T-cell (primary cell): ENCODE results near the gene PHF21A. TPM values are rescaled to one million over a fixed set of nuclear protein-coding genes. Genes with fewer than 3 reads are reported as not detected.

Source experiments
- ATAC-seq, 4 experiments: fragments of 200-7000 bp in 3 of 4; fragments of 150-1000 bp in 1 of 4; cut with Tn5 transposase; replicated peaks in 1 of 4; 1 replicate in 3 of 4; 2 replicates in 1 of 4; pipeline ENCODE4 v1.10.0; 2021; ENCODE audit warnings: moderate library complexity in 3 of 4, mild to moderate bottlenecking in 2 of 4, moderate number of reproducible peaks in 1 of 4
- CTCF ChIA-PET, 2 donors: fragments of 300-600 bp; sonication (Branson Sonifier 250); formaldehyde crosslinking; loops; one replicate each; lab custom pipeline; 2022; ENCODE audit warnings: antibody characterized with exemption in 2 of 2; lab: Charles Lee
- POLR2A ChIA-PET, 2 donors: fragments of 300-600 bp; sonication (Branson Sonifier 250); formaldehyde crosslinking; loops; one replicate each; lab custom pipeline; 2022; ENCODE audit warnings: antibody characterized with exemption in 2 of 2; lab: Charles Lee
- DNase-seq, 35 experiments: peaks; one replicate each; pipeline versions ENCODE4 v3.0.0 to v3.0.0-alpha.2; 2013 to 2023
- H3K27ac ChIP-seq: one replicate; pipeline ENCODE4 v1.5.1; 2013; ENCODE audit warnings: low read length
- H3K27me3 ChIP-seq, 2 experiments: replicated peaks in 1 of 2; 1 replicate in 1 of 2; 2 replicates in 1 of 2; pipeline versions ENCODE4 v1.6.1 to v1.7.0; 2013; ENCODE audit warnings: low read length in 1 of 2, mixed read lengths in 1 of 2; ENCODE audit not compliant: control insufficient read depth in 2 of 2, insufficient read depth in 2 of 2; ENCODE audit errors: extremely low read depth in 1 of 2
- H3K36me3 ChIP-seq, 2 donors: 1 replicate in 1 of 2; 2 replicates in 1 of 2; pipeline versions ENCODE4 v1.6.1 to v1.7.0; 2013; ENCODE audit warnings: low read length in 1 of 2; ENCODE audit not compliant: control insufficient read depth in 2 of 2, insufficient read depth in 1 of 2; ENCODE audit errors: extremely low read depth in 1 of 2
- H3K4me1 ChIP-seq, 2 experiments: 1 replicate in 1 of 2; 2 replicates in 1 of 2; pipeline versions ENCODE4 v1.6.1 to v1.7.0; 2013; ENCODE audit warnings: low read length in 2 of 2, mixed read lengths in 1 of 2; ENCODE audit not compliant: insufficient read depth in 2 of 2, control insufficient read depth in 1 of 2; ENCODE audit errors: extremely low read depth in 1 of 2
- H3K4me3 ChIP-seq, 2 donors: 1 replicate in 1 of 2; 2 replicates in 1 of 2; pipeline versions ENCODE4 v1.5.1 to v1.7.0; 2013; ENCODE audit warnings: mild to moderate bottlenecking in 2 of 2, low read length in 1 of 2, moderate library complexity in 1 of 2; ENCODE audit not compliant: control insufficient read depth in 1 of 2; ENCODE audit errors: extremely low read depth in 1 of 2
- H3K9me3 ChIP-seq: 2 replicates; pipeline ENCODE4 v1.7.0; 2013
- H3K27ac Mint-ChIP-seq, 2 donors: one replicate each; pipeline ENCODE4 v1.8.0; 2020 to 2021; ENCODE audit warnings: mild to moderate bottlenecking in 2 of 2, mixed read lengths in 2 of 2
- H3K27me3 Mint-ChIP-seq, 2 donors: one replicate each; pipeline ENCODE4 v1.8.0; 2021 to 2022; ENCODE audit warnings: mixed read lengths in 2 of 2
- H3K36me3 Mint-ChIP-seq: one replicate; pipeline ENCODE4 v1.8.0; 2021; ENCODE audit warnings: mixed read lengths
- H3K4me1 Mint-ChIP-seq, 3 donors: one replicate each; pipeline ENCODE4 v1.8.0; 2020 to 2022; ENCODE audit warnings: mixed read lengths in 3 of 3, mild to moderate bottlenecking in 1 of 3
- H3K4me3 Mint-ChIP-seq, 3 donors: one replicate each; pipeline ENCODE4 v1.8.0; 2020 to 2022; ENCODE audit warnings: mild to moderate bottlenecking in 3 of 3, mixed read lengths in 3 of 3, moderate library complexity in 3 of 3
- H3K9me3 Mint-ChIP-seq, 3 donors: one replicate each; pipeline ENCODE4 v1.8.0; 2020 to 2022; ENCODE audit warnings: mixed read lengths in 3 of 3
- WGBS: methylation state at CpG from one replicate; pipeline ENCODE4 v1.1.5; 2013; ENCODE audit warnings: missing lambda C conversion rate; ENCODE audit not compliant: insufficient coverage; 5-methylcytosine and 5-hydroxymethylcytosine counted together
- total RNA-seq, 35 experiments: library from RNA in 6 of 35; stranded (reverse) in 6 of 35; fragments of 120-200 nt in 1 of 35; gene quantifications; one replicate each; pipeline versions ENCODE4 v1.2.1 to v1.2.4 and lab custom pipeline; 2013 to 2026

PHF21A gene
- total RNA-seq, 5 donors from 2014 or later (not counting 1 experiment from before 2014, with no cell fraction given) = 45.5 to 82.9 (median 57.4) TPM

GRCh38 chr11:45927684-45928413 is 193.4 kb downstream of the PHF21A start:
- Histone ChIP-seq H3K27ac (peak overlapping the region; percentile 52), H3K9me3 (no peaks in the 10 kb centered on the region), H3K4me1 (peaks cover 0 to 70% of the 10 kb centered on the region in 2 experiments), H3K36me3 (peaks cover 0 to 13% of the 10 kb centered on the region in 2 donors), H3K27me3 (peaks cover 3 to 10% of the 10 kb centered on the region in 2 experiments), H3K4me3 (no peak overlapping the region)
- DNase-seq = peak in 1 of 35 experiments; percentile 5
- Mint-ChIP-seq H3K4me3 (no peak overlapping the region), H3K36me3 (peaks cover 5% of the 10 kb centered on the region), H3K4me1 (peaks cover 46 to 62% (median 47%) of the 10 kb centered on the region in 3 donors), H3K9me3 (no peaks in the 10 kb centered on the region), H3K27me3 (peaks cover 0 to 7% of the 10 kb centered on the region in 2 donors), H3K27ac (peak overlapping the region; percentile 53 to 74)
- ChIA-PET POLR2A (no interaction called here), CTCF (interaction anchor here in 1 of 2 donors (1.1 kb wide), 1 partner anchor 73 kb away, joined by 5 read pairs; no protein-coding TSS in a partner anchor)
- 96% methylated on average over 21 of the region's 27 CpGs for WGBS
- no peak for ATAC-seq

- H3K4me1 ChIP-seq = peaks cover 0 to 73% of the 10 kb centered on the region in 2 experiments
- no peak for ATAC-seq
- peaks cover 45 to 61% (median 46%) of the 10 kb centered on the region in 3 donors for H3K4me1 Mint-ChIP-seq
These were observed 193.9 kb downstream of the PHF21A start for GRCh38 chr11:45927332-45927683.

GRCh38 chr11:45926536-45927331 is 194.5 kb downstream of the PHF21A start:
- DNase-seq (peak in 2 of 35 experiments; percentile 5 to 21), ATAC-seq (no peak)
- no peaks in the 10 kb centered on the region for H3K9me3 Mint-ChIP-seq
- H3K4me3 Mint-ChIP-seq = no peak overlapping the region
- peaks cover 0 to 8% of the 10 kb centered on the region in 2 donors for H3K27me3 Mint-ChIP-seq
- WGBS = 94% methylated on average over 9 of the region's 12 CpGs
- peak overlapping the region; percentile 53 to 74 for H3K27ac Mint-ChIP-seq
- peaks cover 3% of the 10 kb centered on the region for H3K36me3 Mint-ChIP-seq
- Histone ChIP-seq H3K27me3 (peaks cover 3 to 13% of the 10 kb centered on the region in 2 experiments), H3K4me1 (peaks cover 0 to 71% of the 10 kb centered on the region in 2 experiments), H3K36me3 (peaks cover 0 to 6% of the 10 kb centered on the region in 2 donors), H3K4me3 (no peak overlapping the region), H3K9me3 (no peaks in the 10 kb centered on the region), H3K27ac (peak overlapping the region; percentile 52)
- H3K4me1 Mint-ChIP-seq = peaks cover 41 to 55% (median 45%) of the 10 kb centered on the region in 3 donors
- CTCF ChIA-PET = interaction anchor here in 1 of 2 donors (1.1 kb wide), 1 partner anchor 74 kb away, joined by 5 read pairs; no protein-coding TSS in a partner anchor
- POLR2A ChIA-PET = no interaction called here

More at GRCh38 chr11:45927332-45927683, 193.9 kb downstream of the PHF21A start:
- peak in 3 of 35 experiments; percentile 6 to 25 (median 10) for DNase-seq
- CTCF ChIA-PET = interaction anchor here in 1 of 2 donors (1.1 kb wide), 1 partner anchor 73 kb away, joined by 5 read pairs; no protein-coding TSS in a partner anchor
- H3K36me3 ChIP-seq = peaks cover 0 to 12% of the 10 kb centered on the region in 2 donors
- H3K27ac ChIP-seq = peak overlapping the region; percentile 52
- H3K36me3 Mint-ChIP-seq = peaks cover 5% of the 10 kb centered on the region
- peak overlapping the region; percentile 53 to 74 for H3K27ac Mint-ChIP-seq
- POLR2A ChIA-PET = no interaction called here
- H3K27me3 Mint-ChIP-seq = peaks cover 0 to 7% of the 10 kb centered on the region in 2 donors
- 47% methylated on average over 12 of the region's 15 CpGs for WGBS
- peaks cover 3 to 10% of the 10 kb centered on the region in 2 experiments for H3K27me3 ChIP-seq
- no peaks in the 10 kb centered on the region for H3K9me3 ChIP-seq
- H3K4me3 ChIP-seq = no peak overlapping the region
- H3K9me3 Mint-ChIP-seq = no peaks in the 10 kb centered on the region
- H3K4me3 Mint-ChIP-seq = no peak overlapping the region

- H3K9me3 ChIP-seq = no peaks in the 10 kb centered on the region
- peaks cover 0 to 13% of the 10 kb centered on the region in 2 donors for H3K27me3 Mint-ChIP-seq
- no peak overlapping the region for H3K4me3 Mint-ChIP-seq
- WGBS = 96% methylated on average over 9 of the region's 12 CpGs
- no peaks in the 10 kb centered on the region for H3K9me3 Mint-ChIP-seq
- H3K36me3 ChIP-seq = peaks cover 0 to under 1% of the 10 kb centered on the region in 2 donors
- no peaks in the 10 kb centered on the region for H3K36me3 Mint-ChIP-seq
- ChIA-PET POLR2A (no interaction called here), CTCF (no interaction called here)
- H3K27ac ChIP-seq = no peak overlapping the region
- ATAC-seq (no peak), DNase-seq (peak in 2 of 35 experiments; percentile 5 to 22)
- peaks cover 0 to 64% of the 10 kb centered on the region in 2 experiments for H3K4me1 ChIP-seq
- peak overlapping the region in 1 of 2 donors; percentile 44 for H3K27ac Mint-ChIP-seq
- H3K27me3 ChIP-seq = peaks cover 3 to 20% of the 10 kb centered on the region in 2 experiments
- no peak overlapping the region for H3K4me3 ChIP-seq
- peaks cover 40 to 54% (median 42%) of the 10 kb centered on the region in 3 donors for H3K4me1 Mint-ChIP-seq
These were observed 195.3 kb downstream of the PHF21A start for GRCh38 chr11:45926001-45926401.

- H3K4me1 Mint-ChIP-seq = peaks cover 39 to 54% (median 41%) of the 10 kb centered on the region in 3 donors
- H3K4me3 ChIP-seq = no peak overlapping the region
- POLR2A ChIA-PET = no interaction called here
- peak overlapping the region in 1 of 2 donors; percentile 48 for H3K27ac Mint-ChIP-seq
- CTCF ChIA-PET = no interaction called here
- H3K27ac ChIP-seq = no peak overlapping the region
- H3K27me3 Mint-ChIP-seq = peaks cover 0 to 13% of the 10 kb centered on the region in 2 donors
- peaks cover 0 to 60% of the 10 kb centered on the region in 2 experiments for H3K4me1 ChIP-seq
- H3K9me3 ChIP-seq = no peaks in the 10 kb centered on the region
- no CpG with 5 or more reads among the region's 3 CpGs for WGBS
- H3K36me3 ChIP-seq = no peaks in the 10 kb centered on the region
- H3K9me3 Mint-ChIP-seq = no peaks in the 10 kb centered on the region
- DNase-seq (no peak), ATAC-seq (no peak)
- peaks cover 3 to 20% of the 10 kb centered on the region in 2 experiments for H3K27me3 ChIP-seq
- H3K4me3 Mint-ChIP-seq = no peak overlapping the region
- no peaks in the 10 kb centered on the region for H3K36me3 Mint-ChIP-seq
These were observed 195.7 kb downstream of the PHF21A start for GRCh38 chr11:45925550-45925949.

- ChIA-PET CTCF (no interaction called here), POLR2A (no interaction called here)
- Mint-ChIP-seq H3K27me3 (peaks cover 0 to 13% of the 10 kb centered on the region in 2 donors), H3K4me3 (peak overlapping the region in 1 of 3 donors; percentile 47), H3K9me3 (no peaks in the 10 kb centered on the region), H3K36me3 (no peaks in the 10 kb centered on the region), H3K4me1 (peaks cover 37 to 52% (median 38%) of the 10 kb centered on the region in 3 donors), H3K27ac (peak overlapping the region in 1 of 2 donors; percentile 46)
- Histone ChIP-seq H3K9me3 (no peaks in the 10 kb centered on the region), H3K4me1 (peaks cover 0 to 59% of the 10 kb centered on the region in 2 experiments), H3K27ac (no peak overlapping the region), H3K27me3 (peaks cover 3 to 20% of the 10 kb centered on the region in 2 experiments), H3K4me3 (no peak overlapping the region), H3K36me3 (no peaks in the 10 kb centered on the region)
- ATAC-seq (no peak), DNase-seq (no peak)
- WGBS = 85% methylated on average over 2 of the region's 6 CpGs
These were observed 196.3 kb downstream of the PHF21A start for GRCh38 chr11:45924927-45925326.
